ENCODE measurements around the gene STIM1.

DNA sequence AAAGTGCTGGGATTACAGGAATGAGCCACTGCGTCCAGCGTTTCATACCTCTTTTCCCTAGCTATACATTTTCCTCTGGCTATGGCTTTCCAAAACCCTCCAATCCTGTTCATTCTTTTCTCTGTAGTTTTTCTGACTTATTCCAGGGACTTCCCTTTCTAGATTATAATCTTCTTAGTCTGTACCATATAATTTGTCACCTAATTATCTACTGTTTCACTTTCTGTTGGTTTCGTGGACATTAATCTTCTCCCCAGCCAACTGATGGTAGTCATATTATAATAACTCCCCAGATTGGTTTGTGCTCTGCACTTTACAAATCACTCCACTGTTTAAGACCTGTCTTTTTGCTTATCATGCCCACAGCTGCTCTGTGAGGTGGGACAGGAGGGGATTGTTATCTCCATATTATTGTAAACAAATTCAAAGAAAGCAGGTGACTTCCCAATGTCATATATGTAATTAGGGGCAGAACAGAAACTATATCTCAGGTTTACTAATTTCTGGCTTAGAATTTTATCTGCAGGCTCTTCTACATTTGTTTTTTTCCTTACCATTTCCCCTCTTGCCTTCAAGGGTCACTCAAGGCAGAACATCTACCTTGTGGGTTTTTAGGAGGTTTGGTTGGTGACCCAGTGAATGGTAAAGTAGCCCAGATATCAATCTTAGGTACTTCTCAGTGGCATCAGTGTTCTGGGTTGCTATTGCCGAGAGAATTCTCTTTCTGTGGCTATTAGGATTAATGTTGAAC lies 23.9 kb downstream of the STIM1 start:
- no peak for TF ChIP-seq SPI1 (IDR thresholded peaks at IDR 0.05; ENCODE audit: borderline replicate concordance, low read depth)
- TF ChIP-seq, protein P1, sequence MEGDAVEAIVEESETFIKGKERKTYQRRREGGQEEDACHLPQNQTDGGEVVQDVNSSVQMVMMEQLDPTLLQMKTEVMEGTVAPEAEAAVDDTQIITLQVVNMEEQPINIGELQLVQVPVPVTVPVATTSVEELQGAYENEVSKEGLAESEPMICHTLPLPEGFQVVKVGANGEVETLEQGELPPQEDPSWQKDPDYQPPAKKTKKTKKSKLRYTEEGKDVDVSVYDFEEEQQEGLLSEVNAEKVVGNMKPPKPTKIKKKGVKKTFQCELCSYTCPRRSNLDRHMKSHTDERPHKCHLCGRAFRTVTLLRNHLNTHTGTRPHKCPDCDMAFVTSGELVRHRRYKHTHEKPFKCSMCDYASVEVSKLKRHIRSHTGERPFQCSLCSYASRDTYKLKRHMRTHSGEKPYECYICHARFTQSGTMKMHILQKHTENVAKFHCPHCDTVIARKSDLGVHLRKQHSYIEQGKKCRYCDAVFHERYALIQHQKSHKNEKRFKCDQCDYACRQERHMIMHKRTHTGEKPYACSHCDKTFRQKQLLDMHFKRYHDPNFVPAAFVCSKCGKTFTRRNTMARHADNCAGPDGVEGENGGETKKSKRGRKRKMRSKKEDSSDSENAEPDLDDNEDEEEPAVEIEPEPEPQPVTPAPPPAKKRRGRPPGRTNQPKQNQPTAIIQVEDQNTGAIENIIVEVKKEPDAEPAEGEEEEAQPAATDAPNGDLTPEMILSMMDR (IDR thresholded peaks at IDR 0.05; ENCODE audit: insufficient read depth, low read length) = no peak

Data from HL-60 (cell line).